Measurements from ENCODE around the gene SERINC3.
"Not testable (repeated sequence)": the region's sequence is repeated elsewhere in the genome, so short reads cannot be mapped to it uniquely, and the experiment has no call there.

SERINC3 gene

GRCh38 chr20:44489931-44490330 is 31.9 kb downstream of the SERINC3 start:
- no peak for DNase-seq

DNA sequence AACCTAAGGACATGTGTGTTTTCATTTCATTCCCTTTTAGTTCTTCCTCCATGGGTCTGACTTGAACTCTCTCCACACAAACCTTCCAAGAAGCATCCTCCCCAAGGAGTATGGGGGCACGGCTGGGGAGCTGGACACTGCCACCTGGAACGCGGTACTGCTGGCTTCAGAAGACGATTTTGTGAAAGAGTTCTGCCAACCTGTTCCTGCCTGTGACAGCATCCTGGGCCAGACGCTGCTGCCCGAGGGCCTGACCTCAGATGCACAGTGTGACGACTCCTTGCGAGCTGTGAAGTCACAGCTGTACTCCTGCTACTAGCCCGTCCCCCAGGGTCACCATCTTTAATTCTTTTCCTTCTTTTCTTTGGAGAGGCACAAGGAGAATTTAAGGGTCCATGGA is 32.6 kb downstream of the SERINC3 start:
- no peak for DNase-seq

GRCh38 chr20:44488551-44488950 is 33.3 kb downstream of the SERINC3 start:
- no peak for DNase-seq

GRCh38 chr20:44485830-44486198 is 36.1 kb downstream of the SERINC3 start:
- no peak for DNase-seq

DNA sequence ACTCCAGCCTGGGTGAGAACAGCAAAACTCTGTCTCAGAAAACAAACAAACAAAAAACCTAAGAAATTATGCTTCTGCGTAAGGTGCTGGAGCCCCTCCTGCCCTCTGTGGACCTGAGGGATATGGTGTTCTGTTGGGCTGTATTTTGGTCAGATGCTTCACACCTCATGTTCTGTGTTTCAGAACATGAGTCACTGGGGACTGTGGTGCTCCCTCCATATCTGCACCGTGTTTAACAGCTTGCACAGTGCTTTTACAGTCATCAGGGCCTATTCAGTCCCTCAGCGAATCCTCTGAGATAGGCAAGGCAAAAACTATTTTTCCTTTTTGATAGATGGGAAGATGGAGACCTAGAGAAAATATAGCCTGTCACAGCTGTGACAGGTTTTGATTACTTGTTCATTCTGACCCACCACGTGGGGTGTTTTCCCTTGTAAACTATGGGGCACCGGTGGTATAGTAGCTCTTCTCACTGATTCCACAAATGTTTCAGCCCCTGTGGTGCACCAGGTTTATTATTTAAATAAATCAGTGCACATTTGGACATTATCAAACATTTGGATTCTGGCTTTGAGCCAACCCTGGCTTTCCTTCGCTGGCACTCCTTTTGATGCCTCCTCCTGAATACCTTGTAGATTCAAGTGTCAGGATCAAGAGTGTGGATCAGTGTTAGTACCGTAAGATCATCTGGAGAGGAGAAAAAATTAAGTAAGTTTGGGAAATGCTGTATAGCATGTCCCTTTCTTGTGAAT is 36.6 kb downstream of the SERINC3 start:
- no peak for DNase-seq

DNA sequence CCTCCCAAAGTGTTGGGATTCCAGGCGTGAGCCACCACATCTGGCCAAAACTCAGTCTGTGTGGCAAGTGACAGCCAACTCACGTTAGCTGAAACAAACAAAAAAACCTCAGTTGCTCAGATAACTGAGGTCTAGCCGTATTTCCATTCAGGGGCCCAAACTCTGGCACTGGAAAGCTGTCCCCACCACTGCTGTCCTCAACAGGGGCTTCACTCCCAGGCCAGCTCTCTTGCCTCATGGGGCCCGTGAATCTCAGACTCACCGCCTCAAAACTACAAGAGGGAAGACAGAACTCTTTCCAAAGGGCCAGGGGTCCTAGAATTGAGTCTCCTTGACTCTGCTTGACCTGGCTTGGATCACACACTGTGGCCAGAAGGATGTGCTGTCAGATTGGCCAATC is 38.8 kb downstream of the SERINC3 start:
- no peak for DNase-seq

DNA sequence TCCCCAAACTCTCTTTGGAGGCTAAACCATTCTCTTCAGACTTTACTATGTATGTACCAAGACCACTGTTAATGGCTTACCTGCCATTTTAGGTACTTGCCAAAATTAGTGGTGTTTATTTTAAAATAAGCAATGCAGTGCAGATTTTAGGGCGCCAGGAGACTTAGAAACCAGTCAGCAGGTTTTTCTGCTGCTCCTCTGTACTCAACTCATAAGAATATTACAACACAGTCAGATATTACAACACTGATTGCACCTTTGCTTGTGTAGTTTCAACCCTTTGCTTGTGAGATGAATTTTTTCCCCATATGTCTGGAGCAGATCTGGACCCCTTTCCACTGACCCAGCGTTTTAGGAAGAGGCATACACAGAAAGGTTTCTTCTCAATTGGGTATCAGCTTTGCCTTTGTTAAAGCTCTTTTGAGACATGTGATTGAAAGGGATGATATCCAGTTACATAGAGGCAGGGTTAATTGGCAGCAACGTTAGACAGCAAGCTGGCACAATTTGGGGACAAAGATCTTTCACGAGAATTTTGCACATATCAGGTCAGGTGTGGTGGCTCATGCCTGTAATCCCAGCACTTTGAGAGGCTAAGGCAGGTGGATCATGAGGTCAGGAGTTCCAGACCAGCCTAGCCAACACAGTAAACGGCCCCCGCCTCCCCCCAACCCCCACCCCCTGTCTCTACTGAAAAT is 40.0 kb downstream of the SERINC3 start:
- DNase-seq, result no peak

- DNase-seq, result no peak
Observed at GRCh38 chr20:44480097-44480496, 41.8 kb downstream of the SERINC3 start.

GRCh38 chr20:44479643-44480042 is 42.2 kb downstream of the SERINC3 start:
- DNase-seq, result no peak

- DNase-seq, result no peak
Observed at GRCh38 chr20:44478206-44478605, 43.7 kb downstream of the SERINC3 start.

GRCh38 chr20:44477151-44477550 is 44.7 kb downstream of the SERINC3 start:
- DNase-seq, result no peak

- no peak for DNase-seq
Observed at GRCh38 chr20:44475694-44476560, 45.9 kb downstream of the SERINC3 start, which contains the start of gene TTPAL. TSS of gene TTPAL (plus strand) at chr20:44475874. CDS start at chr20:44480000, 4,126 bp downstream.

DNA sequence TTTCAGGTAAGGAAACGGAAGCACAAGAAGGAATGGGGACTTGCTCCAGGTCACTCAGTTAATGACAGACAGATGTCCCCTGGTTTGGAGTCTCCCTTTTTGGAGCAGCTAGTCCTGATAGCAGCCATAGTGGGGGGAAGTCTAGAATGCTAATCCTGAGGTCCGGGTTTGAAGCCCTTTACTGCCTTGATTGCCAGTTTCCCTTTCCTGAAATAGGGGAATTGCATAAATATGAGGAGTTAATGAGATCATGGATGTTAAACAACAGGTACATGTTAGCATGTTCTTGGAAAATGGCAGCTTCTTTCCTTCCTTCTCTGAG is 46.5 kb downstream of the SERINC3 start:
- DNase-seq, result no peak

- DNase-seq, result not testable (repeated sequence)
Observed at GRCh38 chr20:44472283-44472682, 49.6 kb downstream of the SERINC3 start.

DNA sequence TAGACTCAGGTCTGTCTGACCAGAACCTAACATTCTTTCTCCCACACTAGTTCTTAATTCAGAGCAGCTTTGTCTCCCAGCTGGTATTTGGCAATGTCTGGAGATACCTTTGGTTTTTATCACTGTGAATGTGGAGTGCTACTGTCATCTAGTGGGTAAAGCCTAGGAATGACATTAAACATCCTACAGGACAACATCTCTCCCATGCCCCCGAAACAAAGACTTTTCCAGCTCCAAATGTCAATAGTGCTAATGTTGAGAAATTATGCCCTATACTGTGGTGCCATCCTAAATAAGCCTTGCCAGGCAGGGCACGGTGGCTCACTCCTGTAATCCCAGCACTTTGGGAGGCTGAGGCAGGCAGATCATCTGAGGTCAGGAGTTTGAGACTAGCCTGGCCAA is 50.4 kb downstream of the SERINC3 start:
- no peak for DNase-seq

GRCh38 chr20:44470327-44470726 is 51.5 kb downstream of the SERINC3 start:
- DNase-seq, result no peak

DNA sequence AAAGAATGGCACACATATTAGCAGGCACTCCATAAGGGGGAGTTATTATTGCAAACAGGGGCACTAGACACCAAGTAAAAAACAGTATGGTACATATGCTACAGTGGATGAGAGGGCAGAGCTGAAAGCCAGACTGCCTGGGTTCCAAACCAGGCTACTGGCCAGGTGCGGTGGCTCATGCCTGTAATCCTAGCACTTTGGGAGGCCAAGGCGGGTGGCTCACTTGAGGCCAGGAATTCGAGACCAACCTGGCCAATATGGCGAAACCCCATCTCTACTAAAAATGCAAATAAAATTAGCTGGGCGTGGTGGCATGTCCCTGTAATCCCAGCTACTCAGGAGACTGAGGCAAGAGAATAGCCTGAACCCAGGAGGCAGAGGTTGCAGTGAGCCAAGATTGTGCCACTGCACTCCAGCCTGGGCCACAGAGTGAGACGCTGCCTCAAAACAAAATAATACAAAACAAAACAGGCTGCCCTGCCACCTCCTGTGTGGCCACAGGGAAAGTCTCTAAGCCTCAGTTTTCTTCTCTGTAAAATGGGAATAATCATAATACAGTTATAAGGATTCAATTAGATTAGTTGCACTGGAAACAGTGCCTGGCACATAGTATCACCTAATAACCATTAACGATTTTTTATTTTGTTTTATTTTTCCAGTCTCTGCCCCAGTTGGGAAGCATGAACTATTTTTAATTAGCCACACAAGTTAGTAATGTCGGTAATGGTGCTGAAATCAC is 53.7 kb downstream of the SERINC3 start:
- no peak for DNase-seq

DNA sequence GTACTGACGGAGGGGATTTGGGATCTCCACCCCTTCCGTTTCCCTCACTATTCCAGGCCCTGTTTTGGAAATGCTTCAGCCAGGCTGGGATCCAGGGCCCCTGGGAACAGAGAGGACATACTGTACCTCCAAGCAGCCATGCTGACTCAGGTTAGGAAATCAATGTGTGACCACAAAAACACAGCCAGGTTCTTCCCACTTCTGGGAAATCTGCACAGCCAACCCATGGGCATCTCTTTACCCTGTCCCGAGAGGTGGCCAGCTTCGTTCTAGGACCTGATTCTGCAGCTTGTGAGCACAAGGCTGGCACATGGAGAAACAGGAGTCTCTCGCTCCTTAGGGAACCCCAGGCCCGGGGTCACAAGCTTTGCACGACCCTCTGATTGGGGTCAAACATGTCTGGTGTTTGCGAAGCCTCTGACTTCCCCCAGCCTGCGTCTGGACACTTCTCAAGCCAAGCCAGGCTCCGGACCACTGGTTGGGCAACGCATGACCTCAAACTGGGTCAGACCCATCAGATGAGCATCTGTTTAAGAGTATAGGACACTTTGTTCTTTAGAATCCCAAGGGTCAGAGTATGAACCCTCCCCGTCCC is 54.5 kb downstream of the SERINC3 start:
- no peak for DNase-seq

DNA sequence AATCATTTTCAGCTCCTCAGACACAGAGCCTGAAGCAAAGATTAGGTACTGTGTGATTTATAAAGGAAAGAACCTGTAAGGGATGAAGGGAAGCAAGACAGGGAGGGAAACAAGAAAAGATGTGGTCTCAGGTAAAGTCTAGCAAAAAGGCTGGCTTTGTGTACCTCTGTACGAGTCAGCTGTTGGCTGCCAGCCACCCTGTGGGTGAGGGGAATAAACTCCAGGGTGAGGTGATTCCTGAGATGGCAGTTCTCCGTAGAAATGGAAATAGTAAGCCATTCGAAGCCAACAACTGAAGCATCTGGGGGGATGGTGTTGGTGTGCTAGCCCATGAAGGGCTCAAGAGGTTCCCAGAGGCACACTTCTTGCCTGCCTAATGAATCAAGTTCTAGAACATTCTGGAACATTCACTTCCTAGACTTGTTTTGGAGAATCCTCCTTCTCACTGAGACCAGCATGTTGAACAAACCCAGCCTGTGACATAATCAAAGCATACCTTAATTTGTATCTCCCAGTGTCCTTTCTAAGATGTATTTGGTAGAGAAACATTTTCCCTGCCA is 56.8 kb downstream of the SERINC3 start:
- no peak for DNase-seq

DNA sequence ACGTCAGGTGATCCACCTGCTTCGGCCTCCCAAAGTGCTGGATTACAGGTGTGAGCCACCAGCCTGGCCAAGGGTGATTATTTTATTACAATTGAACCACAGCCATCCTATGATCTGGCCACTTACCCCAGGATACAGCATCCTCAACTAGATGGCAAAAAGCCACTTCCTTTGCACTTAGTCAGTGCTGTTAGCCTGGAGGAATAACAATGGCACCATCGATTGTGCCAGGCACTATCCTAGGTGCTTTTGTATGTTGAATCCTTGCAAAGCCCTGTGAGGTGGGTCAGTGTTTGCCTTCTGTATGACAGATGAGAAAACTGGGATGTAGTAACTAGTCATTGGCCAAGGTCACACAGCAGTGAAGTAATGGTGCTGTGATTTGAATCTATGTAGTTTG is 57.4 kb downstream of the SERINC3 start:
- no peak for DNase-seq

DNA sequence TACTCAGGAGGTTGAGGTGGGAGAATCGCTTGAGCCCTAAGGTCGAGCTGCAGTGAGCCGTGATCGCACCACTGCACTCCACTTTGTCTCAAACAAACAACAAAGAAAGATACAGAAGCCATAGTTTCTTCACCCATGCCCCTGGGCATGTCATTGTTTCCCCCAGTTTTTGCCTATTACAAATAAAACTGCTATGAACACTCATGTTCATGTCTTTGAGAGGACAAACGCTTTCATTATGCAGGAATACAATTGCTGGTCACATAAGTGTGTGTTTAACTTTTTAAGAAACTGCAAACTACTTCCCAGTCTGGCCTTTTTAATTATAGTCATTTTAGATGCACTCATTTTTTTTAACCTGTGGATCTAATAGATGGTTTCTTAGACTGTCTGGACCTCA is 58.4 kb downstream of the SERINC3 start:
- DNase-seq, result no peak

GRCh38 chr20:44461803-44462174 is 60.1 kb downstream of the SERINC3 start:
- no peak for DNase-seq
